Measurements from ENCODE around the gene ABL1.

Gene ABL1

GRCh38 chr9:130898552-130898852 is 63.4 kb downstream of the ABL1 start:
- no peak for TF ChIP-seq EZH2phosphoT487 (IDR thresholded peaks at IDR 0.05; ENCODE audit: borderline replicate concordance)
- TF ChIP-seq CTCF (conservative IDR thresholded peaks at IDR 0.05; ENCODE audit: low read length) = no peak
- Histone ChIP-seq H2AFZ (ENCODE audit: low read length) (no peak overlapping the region), H3K36me3 (ENCODE audit: insufficient read depth, low read length) (no peaks in the 10 kb centered on the region), H3K4me1 (ENCODE audit: insufficient read depth, low read length, poor library complexity, severe bottlenecking) (no peaks in the 10 kb centered on the region), H3K4me3 (ENCODE audit: low read length, poor library complexity, severe bottlenecking) (no peak overlapping the region), H3F3A (ENCODE audit: low read depth) (no peaks in the 10 kb centered on the region), H3K9ac (ENCODE audit: low read depth, low read length, poor library complexity, severe bottlenecking) (no peak overlapping the region), H3K9me3 (ENCODE audit: insufficient read depth, low read depth, low read length) (no peaks in the 10 kb centered on the region), H3K9me2 (replicated peaks; ENCODE audit: low read depth, low read length) (no peaks in the 10 kb centered on the region), H3K4me2 (ENCODE audit: low read depth, low read length, poor library complexity, severe bottlenecking) (no peak overlapping the region), H3K27me3 (ENCODE audit: insufficient read depth, low read length, poor library complexity, severe bottlenecking) (no peaks in the 10 kb centered on the region), H4K20me1 (ENCODE audit: insufficient read depth, low read length, poor library complexity, severe bottlenecking) (no peaks in the 10 kb centered on the region), H3K79me2 (ENCODE audit: insufficient read depth, low read length) (no peaks in the 10 kb centered on the region)

- H4K20me1 ChIP-seq (ENCODE audit: insufficient read depth, low read length, poor library complexity, severe bottlenecking) = no peaks in the 10 kb centered on the region
- H3K4me2 ChIP-seq (ENCODE audit: low read depth, low read length, poor library complexity, severe bottlenecking) = no peak overlapping the region
- H3K27me3 ChIP-seq (ENCODE audit: insufficient read depth, low read length, poor library complexity, severe bottlenecking) = no peaks in the 10 kb centered on the region
- H3F3A ChIP-seq (ENCODE audit: low read depth) = no peaks in the 10 kb centered on the region
- H3K9me3 ChIP-seq (ENCODE audit: insufficient read depth, low read depth, low read length) = no peaks in the 10 kb centered on the region
- no peaks in the 10 kb centered on the region for H3K36me3 ChIP-seq (ENCODE audit: insufficient read depth, low read length)
- no peak overlapping the region for H2AFZ ChIP-seq (ENCODE audit: low read length)
- H3K9ac ChIP-seq (ENCODE audit: low read depth, low read length, poor library complexity, severe bottlenecking) = no peak overlapping the region
- H3K4me1 ChIP-seq (ENCODE audit: insufficient read depth, low read length, poor library complexity, severe bottlenecking) = no peaks in the 10 kb centered on the region
- no peaks in the 10 kb centered on the region for H3K79me2 ChIP-seq (ENCODE audit: insufficient read depth, low read length)
- no peak for TF ChIP-seq EZH2phosphoT487 (IDR thresholded peaks at IDR 0.05; ENCODE audit: borderline replicate concordance)
- no peaks in the 10 kb centered on the region for H3K9me2 ChIP-seq (replicated peaks; ENCODE audit: low read depth, low read length)
- H3K4me3 ChIP-seq (ENCODE audit: low read length, poor library complexity, severe bottlenecking) = no peak overlapping the region
Measured at GRCh38 chr9:130899051-130899748, 64.1 kb downstream of the ABL1 start.

GRCh38 chr9:130900701-130901497 is 65.8 kb downstream of the ABL1 start:
- Histone ChIP-seq H3K36me3 (ENCODE audit: insufficient read depth, low read length) (no peaks in the 10 kb centered on the region), H3K27me3 (ENCODE audit: insufficient read depth, low read length, poor library complexity, severe bottlenecking) (no peaks in the 10 kb centered on the region), H3K9me2 (replicated peaks; ENCODE audit: low read depth, low read length) (no peaks in the 10 kb centered on the region), H3K9ac (ENCODE audit: low read depth, low read length, poor library complexity, severe bottlenecking) (no peak overlapping the region), H3K4me1 (ENCODE audit: insufficient read depth, low read length, poor library complexity, severe bottlenecking) (no peaks in the 10 kb centered on the region), H4K20me1 (ENCODE audit: insufficient read depth, low read length, poor library complexity, severe bottlenecking) (no peaks in the 10 kb centered on the region), H2AFZ (ENCODE audit: low read length) (no peak overlapping the region), H3K4me3 (ENCODE audit: low read length, poor library complexity, severe bottlenecking) (no peak overlapping the region), H3K79me2 (ENCODE audit: insufficient read depth, low read length) (no peaks in the 10 kb centered on the region), H3K9me3 (ENCODE audit: insufficient read depth, low read depth, low read length) (no peaks in the 10 kb centered on the region), H3K4me2 (ENCODE audit: low read depth, low read length, poor library complexity, severe bottlenecking) (no peak overlapping the region), H3F3A (ENCODE audit: low read depth) (no peaks in the 10 kb centered on the region)
- TF ChIP-seq EZH2phosphoT487 (IDR thresholded peaks at IDR 0.05; ENCODE audit: borderline replicate concordance) = no peak
- TF ChIP-seq CTCF (conservative IDR thresholded peaks at IDR 0.05; ENCODE audit: low read length) = no peak
